B cell (primary cell): ENCODE measurements around the gene LRRC4B. TPM values are rescaled to one million over a fixed set of nuclear protein-coding genes. Genes with fewer than 3 reads are reported as not detected.

Experiments
- ATAC-seq: fragments of 200-7000 bp; cut with Tn5 transposase; one replicate; pipeline ENCODE4 v1.10.0; 2021; ENCODE audit warnings: low read depth, mild to moderate bottlenecking, moderate number of reproducible peaks, moderate library complexity
- CTCF ChIA-PET: fragments of 350-600 bp; sonication (Branson Sonifier 250); formaldehyde crosslinking; loops from one replicate; lab custom pipeline; 2021; ENCODE audit warnings: antibody characterized with exemption, inconsistent platforms; lab: Charles Lee
- POLR2A ChIA-PET: fragments of 350-600 bp; sonication (Branson Sonifier 250); formaldehyde crosslinking; loops from one replicate; lab custom pipeline; 2021; ENCODE audit warnings: antibody characterized with exemption; lab: Charles Lee
- DNase-seq: peaks from one replicate; pipeline ENCODE4 v3.0.0; 2013
- H2AFZ ChIP-seq: 2 replicates; pipeline ENCODE4 v1.6.1; 2012; ENCODE audit warnings: mild to moderate bottlenecking, low read depth, low read length; ENCODE audit not compliant: insufficient read depth, poor library complexity, severe bottlenecking
- H3K27ac ChIP-seq, 2 donors: 1 replicate in 1 of 2; 2 replicates in 1 of 2; pipeline ENCODE4 v1.5.1; 2012 to 2013; ENCODE audit warnings: low read length in 2 of 2, mild to moderate bottlenecking in 2 of 2, moderate library complexity in 1 of 2
- H3K27me3 ChIP-seq, 4 experiments: fragments of 200-600 bp in 1 of 4; sonication (generic) in 1 of 4; replicated peaks in 1 of 4; 1 replicate in 2 of 4; 2 replicates in 2 of 4; pipeline versions ENCODE4 v1.6.1 to v1.7.0; 2013 to 2016; ENCODE audit warnings: low read length in 3 of 4, mild to moderate bottlenecking in 2 of 4, mixed read lengths in 1 of 4, moderate library complexity in 1 of 4; ENCODE audit not compliant: insufficient read depth in 4 of 4, control insufficient read depth in 3 of 4; ENCODE audit errors: control extremely low read depth in 1 of 4
- H3K36me3 ChIP-seq, 2 experiments: replicated peaks in 1 of 2; 1 replicate in 1 of 2; 2 replicates in 1 of 2; pipeline versions ENCODE4 v1.6.1 to v1.7.1; 2013; ENCODE audit warnings: low read length in 1 of 2; ENCODE audit not compliant: insufficient read depth in 2 of 2, control insufficient read depth in 1 of 2; ENCODE audit errors: control extremely low read depth in 1 of 2, extremely low read depth in 1 of 2
- H3K4me1 ChIP-seq, 2 donors: fragments of 200-600 bp in 1 of 2; sonication (generic) in 1 of 2; 1 replicate in 1 of 2; 2 replicates in 1 of 2; pipeline versions ENCODE4 v1.5.1 to v1.6.1; 2013 to 2017; ENCODE audit warnings: low read length in 2 of 2; ENCODE audit not compliant: control insufficient read depth in 2 of 2, insufficient read depth in 2 of 2
- H3K4me2 ChIP-seq: replicated peaks from 2 replicates; pipeline ENCODE3; 2012; ENCODE audit warnings: mild to moderate bottlenecking, low read depth, low read length; ENCODE audit not compliant: poor library complexity, severe bottlenecking
- H3K4me3 ChIP-seq, 5 experiments: fragments of 200-600 bp in 1 of 5; sonication (generic) in 1 of 5; 1 replicate in 3 of 5; 2 replicates in 2 of 5; pipeline versions ENCODE4 v1.5.1 to v1.7.0; 2011 to 2016; ENCODE audit warnings: low read length in 4 of 5, mild to moderate bottlenecking in 4 of 5, low read depth in 2 of 5, control low read depth in 1 of 5, moderate library complexity in 1 of 5; ENCODE audit not compliant: insufficient read depth in 1 of 5; ENCODE audit errors: control extremely low read depth in 1 of 5, extremely low read depth in 1 of 5
- H3K79me2 ChIP-seq: fragments of 200-600 bp; sonication (generic); one replicate; pipeline ENCODE4 v1.6.0; 2016; ENCODE audit warnings: low read length; ENCODE audit not compliant: control insufficient read depth, insufficient read depth
- H3K9ac ChIP-seq: fragments of 200-600 bp; sonication (generic); 2 replicates; pipeline ENCODE4 v1.6.1; 2017; ENCODE audit warnings: mild to moderate bottlenecking, low read length, moderate library complexity
- H3K9me3 ChIP-seq, 3 donors: one replicate each; pipeline versions ENCODE4 v1.6.1 to v1.7.1; 2013; ENCODE audit warnings: low read length in 2 of 3; ENCODE audit not compliant: control insufficient read depth in 2 of 3, insufficient read depth in 1 of 3; ENCODE audit errors: control extremely low read depth in 1 of 3
- H4K20me1 ChIP-seq: 2 replicates; pipeline ENCODE4 v1.6.0; 2012; ENCODE audit warnings: mild to moderate bottlenecking, low read length; ENCODE audit not compliant: insufficient read depth, control insufficient read depth, poor library complexity, severe bottlenecking
- H3K27ac Mint-ChIP-seq: one replicate; pipeline ENCODE4 v1.8.0; 2021; ENCODE audit warnings: mixed read lengths
- H3K27me3 Mint-ChIP-seq: one replicate; pipeline ENCODE4 v1.8.0; 2021; ENCODE audit warnings: mixed read lengths
- H3K4me1 Mint-ChIP-seq: one replicate; pipeline ENCODE4 v1.8.0; 2021; ENCODE audit warnings: mixed read lengths
- H3K4me3 Mint-ChIP-seq: one replicate; pipeline ENCODE4 v1.8.0; 2021; ENCODE audit warnings: mixed read lengths
- H3K9me3 Mint-ChIP-seq: one replicate; pipeline ENCODE4 v1.8.0; 2022; ENCODE audit warnings: mixed read lengths; ENCODE audit not compliant: insufficient read depth
- EZH2 ChIP-seq: IDR thresholded peaks from 2 replicates; pipeline ENCODE4 v1.6.1; 2012; ENCODE audit warnings: borderline replicate concordance, low read depth, mild to moderate bottlenecking, moderate library complexity, low read length; ENCODE audit not compliant: insufficient read depth, poor library complexity, severe bottlenecking
- WGBS: methylation state at CpG from one replicate; pipeline ENCODE4 v1.1.5; 2013; ENCODE audit warnings: missing lambda C conversion rate; ENCODE audit not compliant: insufficient coverage; 5-methylcytosine and 5-hydroxymethylcytosine counted together
- intact Hi-C: fragments of 100-400 bp; cut with micrococcal nuclease; formaldehyde crosslinking; loops from one replicate; pipeline ENCODE4 v1.10.0; 2022
- polyA plus RNA-seq: library from polyadenylated mRNA; depleted of rRNA; stranded (reverse); fragments of >200 nt; gene quantifications from 2 replicates; pipeline ENCODE4 v1.2.3, GENCODE V29; 2012
- total RNA-seq, 2 donors: library from RNA; stranded (reverse); fragments of 120-200 nt in 1 of 2; gene quantifications; 1 replicate in 1 of 2; 2 replicates in 1 of 2; pipeline versions ENCODE4 v1.2.3 to v1.2.4, GENCODE V29; 2013 to 2022
- TF ChIP-seq, protein P1 (sequence below): fragments of 200-600 bp; IDR thresholded peaks from one replicate; pipeline ENCODE4 v1.8.0; 2022; ENCODE audit warnings: antibody characterized with exemption, mild to moderate bottlenecking

LRRC4B gene
- total and polyA plus RNA-seq, 2 donors (not counting 1 experiment from before 2014, with no cell fraction given) = 0.03 TPM; not detected in 1

DNA sequence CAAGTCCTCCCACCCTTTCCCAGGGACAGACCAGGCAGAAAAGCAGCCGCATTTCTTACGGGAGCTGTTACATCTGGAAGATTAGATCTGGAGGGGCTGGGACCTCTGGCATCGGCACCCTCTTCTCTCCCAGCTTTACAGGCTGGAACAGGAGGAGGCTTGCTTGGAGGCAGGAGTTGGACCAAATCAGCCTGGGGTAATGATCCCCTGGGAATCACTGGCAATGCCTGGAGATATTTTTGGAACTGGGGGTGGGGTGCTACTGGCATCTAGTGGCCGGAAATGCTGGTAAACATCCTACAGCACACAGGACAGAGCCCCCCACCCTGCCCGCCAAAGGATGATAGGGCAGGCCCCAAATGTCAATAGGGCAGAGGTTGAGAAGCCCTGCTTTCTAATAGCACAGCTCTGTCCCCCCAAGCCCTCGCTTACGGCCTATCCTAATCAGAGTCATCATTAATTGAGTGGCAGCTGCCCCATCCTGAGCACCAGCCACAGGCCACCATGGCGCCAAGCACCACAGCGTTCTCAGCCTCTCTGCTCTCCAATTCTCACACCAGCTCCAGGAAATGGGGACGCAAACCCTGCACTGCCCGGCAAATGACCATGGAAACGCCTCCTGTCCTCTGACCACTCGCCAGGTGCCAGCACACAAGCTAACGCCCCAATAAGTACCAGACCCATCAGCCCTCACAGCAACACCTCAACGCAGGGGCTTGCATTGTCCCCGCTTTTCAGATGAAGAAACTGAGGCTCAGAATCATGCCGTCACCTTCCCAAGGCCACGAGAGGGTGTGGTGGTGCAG, 20.6 kb downstream of the LRRC4B start:
- intact Hi-C loops = no loop called here

More for the DNA sequence above, 20.6 kb downstream of the LRRC4B start:
- Histone ChIP-seq H3K9me3 (no peaks in the 10 kb centered on the region), H3K36me3 (no peaks in the 10 kb centered on the region), H3K4me1 (no peaks in the 10 kb centered on the region), H3K79me2 (no peaks in the 10 kb centered on the region), H3K4me2 (no peak overlapping the region), H2AFZ (no peak overlapping the region), H3K27ac (no peak overlapping the region), H3K9ac (no peak overlapping the region), H4K20me1 (no peaks in the 10 kb centered on the region), H3K27me3 (peaks cover 0 to 23% (median 4%) of the 10 kb centered on the region in 4 experiments), H3K4me3 (no peak overlapping the region)
- Mint-ChIP-seq H3K9me3 (no peaks in the 10 kb centered on the region), H3K27ac (no peak overlapping the region), H3K4me1 (no peaks in the 10 kb centered on the region), H3K4me3 (no peak overlapping the region), H3K27me3 (peaks cover 23% of the 10 kb centered on the region)
- DNase-seq (no peak), ATAC-seq (no peak)
- ChIA-PET POLR2A (no interaction called here), CTCF (no interaction called here)
- WGBS = 76% methylated on average over 14 of the region's 18 CpGs
- TF ChIP-seq EZH2 = no peak
- TF ChIP-seq, protein P1, sequence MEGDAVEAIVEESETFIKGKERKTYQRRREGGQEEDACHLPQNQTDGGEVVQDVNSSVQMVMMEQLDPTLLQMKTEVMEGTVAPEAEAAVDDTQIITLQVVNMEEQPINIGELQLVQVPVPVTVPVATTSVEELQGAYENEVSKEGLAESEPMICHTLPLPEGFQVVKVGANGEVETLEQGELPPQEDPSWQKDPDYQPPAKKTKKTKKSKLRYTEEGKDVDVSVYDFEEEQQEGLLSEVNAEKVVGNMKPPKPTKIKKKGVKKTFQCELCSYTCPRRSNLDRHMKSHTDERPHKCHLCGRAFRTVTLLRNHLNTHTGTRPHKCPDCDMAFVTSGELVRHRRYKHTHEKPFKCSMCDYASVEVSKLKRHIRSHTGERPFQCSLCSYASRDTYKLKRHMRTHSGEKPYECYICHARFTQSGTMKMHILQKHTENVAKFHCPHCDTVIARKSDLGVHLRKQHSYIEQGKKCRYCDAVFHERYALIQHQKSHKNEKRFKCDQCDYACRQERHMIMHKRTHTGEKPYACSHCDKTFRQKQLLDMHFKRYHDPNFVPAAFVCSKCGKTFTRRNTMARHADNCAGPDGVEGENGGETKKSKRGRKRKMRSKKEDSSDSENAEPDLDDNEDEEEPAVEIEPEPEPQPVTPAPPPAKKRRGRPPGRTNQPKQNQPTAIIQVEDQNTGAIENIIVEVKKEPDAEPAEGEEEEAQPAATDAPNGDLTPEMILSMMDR = no peak
